Inflammatory macrophage treated with lipopolysaccharide for 4 hours (primary cell): ENCODE results near the gene UTP14A.

Experiments
- DNase-seq: peaks from one replicate; pipeline ENCODE4 v3.0.0-alpha.2; 2020

The UTP14A gene

GRCh38 chrX:129953881-129954280 is 47.9 kb downstream of the UTP14A start:
- no peak for DNase-seq

GRCh38 chrX:129954804-129955203 is 48.8 kb downstream of the UTP14A start:
- DNase-seq: no peak

GRCh38 chrX:129955682-129956081 is 49.7 kb downstream of the UTP14A start:
- DNase-seq: no peak

GRCh38 chrX:129956145-129956544 is 50.2 kb downstream of the UTP14A start:
- DNase-seq: no peak

GRCh38 chrX:129956765-129957164 is 50.8 kb downstream of the UTP14A start:
- no peak for DNase-seq

- DNase-seq: peak; percentile 76
These were observed 51.5 kb downstream of the UTP14A start for GRCh38 chrX:129957241-129958082.

GRCh38 chrX:129958083-129958465 is 52.1 kb downstream of the UTP14A start:
- DNase-seq: no peak

GRCh38 chrX:129958814-129959492 is 53.0 kb downstream of the UTP14A start:
- DNase-seq: no peak

- no peak for DNase-seq
These were observed 53.5 kb downstream of the UTP14A start for GRCh38 chrX:129959493-129959832.

GRCh38 chrX:129961180-129962083 is 55.5 kb downstream of the UTP14A start:
- peak; percentile 66 for DNase-seq

GRCh38 chrX:129963729-129964128 is 57.8 kb downstream of the UTP14A start:
- no peak for DNase-seq

GRCh38 chrX:129965166-129965565 is 59.2 kb downstream of the UTP14A start:
- no peak for DNase-seq

- DNase-seq: no peak
These were observed 63.0 kb downstream of the UTP14A start for GRCh38 chrX:129968968-129969367.

- DNase-seq: no peak
These were observed 70.5 kb downstream of the UTP14A start for GRCh38 chrX:129976441-129976840.
